RPMI7951 (cell line): ENCODE results near the gene HIRA. TPM values are rescaled to one million over a fixed set of nuclear protein-coding genes. Genes with fewer than 3 reads are reported as not detected.
"Not testable (repeated sequence)": the region's sequence is repeated elsewhere in the genome, so short reads cannot be mapped to it uniquely, and the experiment has no call there.

Experiments used
- DNase-seq: peaks from one replicate; pipeline ENCODE4 v3.0.0-alpha.2; 2012; ENCODE audit warnings: low read depth
- total RNA-seq: library from RNA; depleted of rRNA; stranded (reverse); fragments of >200 nt; shearing (Covaris generic); gene quantifications from 2 replicates; pipeline ENCODE4 v1.2.3, GENCODE V29; 2014

Gene HIRA
- total RNA-seq, 1 experiment from 2014 or later, result 8.8 TPM

DNA sequence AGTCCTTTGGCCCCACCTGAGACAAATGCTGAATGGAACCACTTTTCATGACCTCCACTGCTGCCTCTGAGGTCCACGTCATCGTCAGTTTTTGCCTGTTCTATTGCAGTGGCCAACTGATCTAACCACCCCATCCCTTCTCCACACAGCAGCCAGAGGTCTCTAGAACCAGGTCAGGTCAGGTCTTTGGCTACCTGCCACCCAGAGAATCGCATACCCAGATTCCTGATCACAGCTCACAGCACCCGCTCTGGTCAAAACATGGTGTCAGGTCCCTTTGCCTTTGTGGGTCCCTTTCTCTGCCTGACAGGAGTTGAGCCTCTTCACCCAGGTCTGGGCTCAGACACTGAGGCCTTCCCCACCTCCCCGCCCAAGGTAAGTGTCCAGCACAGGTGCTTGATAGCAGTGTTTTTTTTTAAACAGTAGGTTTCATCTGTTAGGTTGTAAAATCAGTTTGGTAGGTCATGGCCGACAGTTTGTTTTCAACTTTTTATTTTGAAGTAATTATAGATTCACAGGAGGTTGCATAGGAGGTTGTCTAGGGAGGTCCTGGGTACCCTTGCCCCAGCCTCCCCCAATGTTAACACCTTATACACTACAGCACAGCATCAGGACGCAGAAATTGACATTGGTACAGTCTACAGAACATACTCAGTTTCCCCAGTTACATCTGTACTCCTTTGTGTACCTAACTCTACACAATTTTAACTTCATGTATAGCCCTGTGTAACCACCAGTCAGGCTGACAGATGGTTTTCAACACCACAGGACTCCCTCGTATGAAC lies 9.1 kb upstream of the HIRA start:
- no peak for DNase-seq

DNA sequence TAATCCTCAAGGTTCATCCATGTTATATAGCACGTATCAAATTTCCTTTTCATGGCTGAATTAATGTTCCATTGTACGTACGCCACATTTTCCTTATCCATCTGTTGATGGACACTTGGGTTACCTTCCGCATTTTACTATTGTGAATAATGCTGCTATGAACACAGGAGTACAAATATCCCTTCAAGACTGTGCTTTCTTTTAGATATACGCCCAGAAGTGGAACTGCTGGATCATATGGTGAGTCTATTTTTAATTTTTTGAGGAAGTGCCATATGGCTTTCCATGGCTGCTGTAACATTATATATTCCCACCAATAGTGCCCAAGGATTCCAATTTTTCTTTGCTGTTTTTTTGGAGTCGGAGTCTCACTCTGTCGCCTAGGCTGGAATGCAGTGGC lies 6.8 kb upstream of the HIRA start:
- DNase-seq, result no peak

DNA sequence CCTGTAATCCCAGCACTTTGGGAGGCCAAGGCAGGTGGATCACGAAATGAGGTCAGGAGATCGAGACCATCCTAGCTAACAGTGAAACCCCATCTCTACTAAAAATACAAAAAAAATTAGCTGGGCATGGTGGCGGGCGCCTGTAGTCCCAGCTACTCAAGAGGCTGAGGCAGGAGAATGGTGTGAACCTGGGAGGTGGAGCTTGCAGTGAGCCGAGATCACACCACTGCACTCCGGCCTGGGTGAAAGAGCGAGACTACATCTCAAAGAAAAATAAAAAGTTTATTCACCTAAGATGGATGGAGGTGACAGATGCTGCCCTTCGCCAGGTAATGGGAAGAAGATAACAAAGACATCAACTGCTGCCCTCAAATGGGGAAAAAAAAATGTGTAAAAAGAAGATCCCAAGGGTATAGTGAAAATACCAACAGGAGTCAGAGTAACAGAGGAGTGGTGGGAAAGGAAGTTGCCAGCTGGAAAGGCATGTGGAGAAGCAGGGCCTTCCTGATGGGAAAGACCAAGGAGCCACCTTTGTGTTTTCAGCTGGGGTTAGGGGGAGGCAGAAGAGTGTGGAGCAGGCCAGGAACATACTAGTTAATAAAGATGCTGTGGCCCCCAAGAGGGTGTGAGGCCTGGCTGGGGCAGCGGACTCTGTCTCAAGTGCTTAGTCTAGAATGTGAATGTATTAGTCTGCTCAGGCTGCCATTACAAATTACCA lies 5.1 kb upstream of the HIRA start:
- not testable (repeated sequence) for DNase-seq

DNA sequence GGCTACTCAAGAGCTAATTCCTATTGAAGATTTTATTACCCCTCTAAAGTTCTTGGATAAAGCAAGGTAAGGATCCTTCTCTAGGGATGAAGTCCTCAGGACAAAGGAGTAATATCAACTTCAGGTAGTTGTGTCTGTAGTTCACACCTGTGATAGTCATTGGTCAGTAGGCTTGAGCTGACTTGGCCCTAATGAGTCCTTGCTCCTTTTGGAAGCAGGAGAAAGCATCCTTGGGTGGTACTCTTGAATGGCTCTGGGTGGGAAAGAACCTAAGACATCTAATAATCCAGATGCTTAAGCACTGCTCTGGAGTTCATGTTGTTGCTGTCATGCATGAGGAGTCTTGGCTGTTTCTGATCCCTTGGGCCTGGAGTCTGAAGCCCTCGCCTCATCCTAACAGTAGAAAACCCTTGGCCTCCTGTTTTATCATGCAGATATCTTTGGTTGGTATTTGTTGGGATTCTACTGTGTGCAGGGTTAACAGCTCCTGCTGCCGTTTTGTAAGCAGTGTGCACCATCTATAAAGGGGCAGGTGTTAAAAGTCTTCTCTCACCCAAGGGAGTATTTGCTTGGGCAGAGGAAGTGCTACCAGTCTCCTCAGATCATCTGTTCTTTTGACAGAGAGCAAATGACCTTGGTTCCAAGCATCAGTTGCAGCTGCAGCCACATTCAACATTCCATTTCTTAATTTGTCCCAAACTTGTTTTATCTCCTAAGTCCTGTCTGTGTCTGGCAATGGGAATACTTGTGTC lies 3.5 kb upstream of the HIRA start:
- DNase-seq, result no peak

DNA sequence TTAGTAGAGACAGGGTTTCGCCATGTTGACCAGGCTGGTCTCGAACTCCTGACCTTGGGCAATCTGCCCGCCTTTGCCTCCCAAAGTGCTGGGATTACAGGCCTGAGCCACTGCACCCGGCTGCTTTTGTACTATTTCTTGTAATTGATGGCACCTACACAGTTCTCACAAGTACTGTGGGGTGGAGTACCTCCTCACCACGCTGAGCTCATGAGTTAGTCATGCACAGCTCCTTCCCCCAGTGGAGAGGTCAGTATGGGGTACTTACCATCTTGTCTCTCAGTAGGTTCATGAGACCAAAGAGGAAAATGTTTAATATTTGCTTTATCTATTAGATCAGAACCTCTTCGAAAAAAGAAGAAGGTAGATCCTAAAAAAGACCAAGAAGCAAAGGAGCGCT lies 2.9 kb upstream of the HIRA start:
- DNase-seq, result no peak

DNA sequence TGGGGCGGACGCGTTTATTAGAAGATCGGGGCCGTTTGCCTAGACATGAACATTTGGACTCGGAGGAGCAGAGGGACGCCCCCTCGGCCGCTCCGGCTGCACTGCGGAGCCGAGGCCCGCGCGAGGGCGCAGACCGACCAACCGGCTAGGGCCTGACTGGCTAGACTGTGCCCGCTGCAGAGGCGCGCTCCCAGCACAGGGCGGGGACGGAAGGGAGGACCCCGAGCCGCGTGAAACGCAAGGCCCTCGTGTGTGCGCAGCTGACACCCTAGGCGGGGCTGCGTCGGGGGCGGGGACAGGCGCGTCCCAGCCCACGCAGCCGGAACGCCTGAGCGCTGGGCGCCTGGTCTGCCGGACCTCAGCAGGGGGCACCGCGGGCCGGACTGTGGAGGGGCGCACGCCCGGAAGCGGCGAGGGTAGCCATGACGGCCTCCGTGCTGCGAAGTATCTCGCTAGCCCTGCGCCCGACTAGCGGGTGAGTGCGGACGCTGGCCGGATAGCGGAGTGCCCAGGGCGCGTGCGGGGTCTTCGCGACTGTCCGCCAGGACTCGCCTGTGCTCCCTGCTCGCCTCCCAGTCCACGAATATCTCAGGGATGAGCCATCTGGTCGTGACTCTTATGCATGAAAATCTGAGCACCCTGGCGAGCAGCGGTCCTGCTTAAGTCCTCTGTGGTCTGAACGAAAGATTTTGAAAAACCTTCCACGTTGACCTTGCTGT lies 759 bp upstream of the HIRA start, which contains the start of gene MRPL40:
Gene MRPL40, plus strand, starts transcription at position 413 of the 719 bp plus-strand sequence. Its CDS starts 10 bp downstream, at position 423.
- DNase-seq, result peak; percentile 92

DNA sequence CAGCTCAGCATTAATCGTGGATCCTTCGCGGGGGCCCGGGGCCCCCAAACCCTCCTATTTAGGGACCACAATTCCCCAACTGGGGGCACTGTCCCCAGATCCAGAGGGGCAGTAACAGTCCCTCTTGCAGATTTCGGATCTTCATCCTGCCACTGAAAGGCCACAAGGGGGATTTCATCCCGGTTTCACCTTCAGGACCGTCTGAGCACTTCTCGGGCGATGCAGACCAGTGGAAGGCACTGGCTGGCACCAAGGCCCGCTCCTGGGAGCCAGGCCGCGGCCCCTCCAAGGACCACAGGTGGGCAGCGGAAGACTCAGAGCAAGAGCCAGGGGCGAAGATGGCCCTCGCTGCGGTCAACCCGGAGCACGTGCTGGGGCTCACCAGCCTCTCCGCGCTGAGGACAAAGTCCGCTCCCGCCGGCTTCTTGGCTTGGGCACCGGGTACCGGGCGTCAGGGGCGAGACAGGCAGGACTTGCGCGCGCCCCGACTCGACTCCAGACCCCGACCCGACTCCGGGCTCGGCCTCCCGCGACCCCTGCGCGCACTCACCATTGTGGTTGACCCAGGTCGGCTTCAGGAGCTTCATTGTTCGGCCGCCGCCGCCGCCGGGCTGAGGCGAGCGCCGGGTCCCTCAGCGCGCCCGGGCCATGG lies 517 bp downstream of the HIRA start:
- DNase-seq, result peak; percentile 31

DNA sequence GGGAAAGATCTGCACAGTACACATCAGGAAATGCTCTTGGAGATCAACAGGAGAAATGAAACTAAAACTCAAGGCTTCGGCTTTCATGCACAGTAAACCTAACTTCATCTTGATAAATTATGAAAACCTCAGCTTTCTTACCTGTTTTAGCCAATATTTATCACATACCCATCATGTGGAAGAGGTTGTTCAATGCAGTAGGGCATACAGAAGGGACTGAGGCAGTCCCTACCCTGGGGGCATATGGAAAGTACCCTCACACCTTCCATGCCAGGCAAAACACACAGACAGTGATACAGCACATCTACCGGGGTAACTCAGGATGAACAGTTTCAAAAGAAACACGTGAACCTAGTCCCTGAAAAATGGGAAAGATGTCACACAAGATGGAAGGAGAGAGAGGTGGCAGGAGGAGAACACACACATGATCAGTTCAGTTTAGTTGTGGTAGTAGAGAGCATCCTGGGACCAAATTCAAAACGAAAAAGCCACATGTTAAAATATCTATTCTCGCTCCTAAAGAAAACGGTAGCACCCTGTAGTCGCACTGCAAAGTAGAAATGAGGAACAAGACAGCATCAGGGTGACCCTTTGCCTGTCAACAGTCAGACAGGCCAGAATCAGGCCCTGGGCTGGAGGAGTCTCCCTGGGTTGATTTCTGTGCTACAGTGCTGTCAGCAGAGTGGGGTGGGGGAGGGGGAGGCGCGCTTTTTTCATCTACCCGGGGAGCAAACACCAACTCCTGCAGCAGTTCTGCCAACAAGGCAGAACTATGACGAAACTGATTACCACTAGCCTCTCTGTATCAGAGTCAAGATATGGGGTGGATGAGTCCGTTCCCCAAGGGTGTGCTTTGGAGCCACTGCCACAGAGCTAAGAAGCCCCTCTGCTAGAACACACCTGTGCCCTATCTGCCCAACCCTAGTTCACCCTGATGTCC lies 1.3 kb downstream of the HIRA start:
- DNase-seq, result peak; percentile 47

DNA sequence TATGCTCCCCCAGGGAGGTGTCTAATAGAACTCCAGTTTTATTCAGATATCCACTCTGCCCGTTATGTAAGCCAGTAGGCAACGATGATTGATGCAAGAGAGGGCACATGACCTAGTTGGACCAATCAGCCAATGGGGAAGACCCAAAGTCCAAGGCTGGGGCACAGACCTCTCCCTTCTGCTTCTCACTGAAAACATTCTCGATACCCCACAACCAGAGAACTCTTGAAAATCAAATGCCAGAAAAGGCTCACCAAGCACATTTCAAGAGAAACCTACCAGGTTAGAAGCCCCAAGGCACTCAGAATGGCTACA lies 7.4 kb downstream of the HIRA start:
- DNase-seq, result no peak

DNA sequence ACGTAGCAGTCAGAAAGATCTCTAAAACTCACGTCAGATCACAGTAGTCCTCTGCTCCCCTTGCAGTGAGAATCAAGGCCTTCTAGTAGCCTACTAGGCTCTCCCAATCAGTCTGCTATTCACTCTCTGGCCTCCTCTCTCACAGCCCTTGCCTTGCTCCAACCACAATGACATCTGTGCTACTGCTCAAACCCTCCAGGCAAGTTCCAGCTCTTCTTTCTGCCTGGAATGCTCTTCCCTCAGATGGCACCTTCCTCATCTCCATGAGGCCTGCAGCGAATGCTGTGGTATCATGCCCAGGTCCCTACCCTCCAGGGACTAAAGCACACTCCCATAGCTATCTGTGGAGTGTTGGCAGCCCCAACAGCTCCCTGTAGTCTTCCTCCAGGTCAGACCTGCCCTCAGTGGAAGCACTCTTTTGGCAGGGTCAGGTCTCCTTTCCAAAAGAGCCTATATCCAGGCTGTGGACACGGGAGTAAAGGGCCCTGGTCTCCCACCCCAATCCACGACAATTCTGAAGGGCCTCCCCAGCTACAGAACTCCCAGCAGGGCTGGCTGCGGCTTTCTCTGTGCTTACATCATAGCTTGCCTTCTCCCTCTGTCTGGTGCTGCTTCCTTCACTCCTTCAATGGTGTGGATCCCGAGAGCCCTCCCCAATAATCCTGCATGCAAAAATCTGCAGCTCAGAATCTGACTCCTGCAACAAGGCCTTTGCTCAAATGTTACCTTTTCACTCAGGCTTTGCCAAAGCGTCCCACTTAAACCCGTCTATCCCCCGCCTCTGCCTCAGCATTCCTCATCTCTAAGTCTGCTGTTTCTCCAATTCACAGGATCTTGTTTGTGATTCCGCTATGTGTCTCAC lies 8.9 kb downstream of the HIRA start:
- peak; percentile 73 for DNase-seq

DNA sequence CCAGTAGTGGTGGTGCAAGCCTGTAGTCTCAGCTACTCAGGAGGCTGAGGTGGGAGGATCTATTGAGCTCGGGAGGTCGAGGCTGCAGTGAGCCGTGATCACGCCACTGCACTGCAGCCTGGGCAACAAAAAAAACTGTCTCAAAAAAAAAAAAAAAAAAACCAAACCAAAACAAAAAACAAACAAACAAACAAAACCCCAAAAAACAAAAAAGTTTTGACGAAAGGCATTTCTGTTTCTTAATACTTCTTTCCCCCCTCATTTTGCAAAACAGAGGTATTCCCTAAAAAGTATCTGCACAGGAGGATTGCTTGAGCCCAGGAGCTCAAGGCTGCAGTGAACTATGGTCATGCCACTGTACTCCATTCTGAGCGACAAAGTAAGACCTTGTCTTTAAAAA lies 11.2 kb downstream of the HIRA start:
- DNase-seq, result no peak

DNA sequence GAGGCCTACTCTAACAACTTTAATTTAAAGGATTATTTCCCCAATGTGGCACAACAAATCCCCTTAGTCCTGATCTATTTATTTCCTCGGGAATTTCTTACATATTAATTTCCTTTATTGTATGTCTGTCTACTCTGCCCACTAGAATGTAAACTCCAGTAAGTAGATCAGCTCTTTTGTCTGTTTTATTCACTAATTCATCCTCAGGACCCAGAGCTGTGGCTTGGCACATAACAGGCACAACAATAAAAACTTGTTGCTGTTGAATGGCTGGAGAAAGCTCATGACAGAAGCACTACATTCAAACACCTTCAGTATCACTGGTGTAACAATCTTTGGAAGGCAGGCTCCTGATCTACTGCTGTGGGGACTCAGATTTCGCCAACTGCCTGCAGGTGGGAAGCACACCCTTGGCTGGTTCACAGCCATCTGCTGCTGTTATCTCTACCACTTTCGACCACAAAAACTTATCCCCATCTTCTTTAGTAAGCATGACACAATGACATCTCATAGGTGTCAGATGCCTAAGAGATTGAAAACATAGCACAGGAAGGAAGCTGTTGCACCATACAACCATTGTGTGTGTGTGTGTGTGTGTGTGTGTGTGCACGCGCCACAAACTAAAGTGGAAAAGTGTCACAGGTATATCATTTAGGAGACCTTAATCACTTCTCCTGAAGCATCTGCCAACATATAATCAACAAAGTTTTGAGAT lies 11.9 kb downstream of the HIRA start:
- no peak for DNase-seq

DNA sequence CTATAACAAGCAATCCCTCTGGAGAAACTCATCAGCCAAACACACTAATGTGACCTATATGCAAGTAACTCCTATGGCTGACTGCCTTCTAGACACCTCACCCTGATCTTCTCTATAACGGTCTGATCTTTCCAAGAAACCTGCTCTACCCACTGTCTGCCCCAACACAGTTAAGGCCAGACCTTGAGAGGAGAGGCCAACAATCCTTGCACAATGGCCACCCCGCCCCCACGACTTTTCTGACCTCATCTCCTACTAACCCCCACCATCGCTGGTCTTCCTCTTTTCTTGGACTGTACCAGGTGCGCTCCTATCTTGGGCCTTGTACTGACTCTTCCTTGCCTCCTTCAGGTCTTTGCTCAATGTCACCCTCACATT lies 12.5 kb downstream of the HIRA start:
- DNase-seq, result no peak

DNA sequence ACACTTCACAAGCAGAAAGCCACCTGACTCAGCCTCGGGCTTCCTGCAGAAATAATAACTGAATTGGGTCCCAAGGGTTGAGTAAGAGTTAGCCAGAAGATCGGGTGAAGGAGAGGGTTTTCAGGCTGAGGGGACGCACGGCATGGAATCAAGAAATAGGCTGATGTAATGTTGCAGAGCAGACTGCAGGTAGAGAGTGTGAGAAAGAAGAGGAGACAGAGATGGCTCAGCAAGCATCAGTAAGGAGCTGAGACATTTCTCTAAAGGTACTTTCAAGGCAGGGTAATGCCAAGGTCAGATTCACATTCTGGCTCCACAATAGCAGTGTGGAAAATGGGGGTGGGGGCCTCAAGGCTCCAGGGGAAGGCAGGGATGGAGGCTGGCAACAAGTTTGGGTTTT lies 18.6 kb downstream of the HIRA start:
- no peak for DNase-seq

DNA sequence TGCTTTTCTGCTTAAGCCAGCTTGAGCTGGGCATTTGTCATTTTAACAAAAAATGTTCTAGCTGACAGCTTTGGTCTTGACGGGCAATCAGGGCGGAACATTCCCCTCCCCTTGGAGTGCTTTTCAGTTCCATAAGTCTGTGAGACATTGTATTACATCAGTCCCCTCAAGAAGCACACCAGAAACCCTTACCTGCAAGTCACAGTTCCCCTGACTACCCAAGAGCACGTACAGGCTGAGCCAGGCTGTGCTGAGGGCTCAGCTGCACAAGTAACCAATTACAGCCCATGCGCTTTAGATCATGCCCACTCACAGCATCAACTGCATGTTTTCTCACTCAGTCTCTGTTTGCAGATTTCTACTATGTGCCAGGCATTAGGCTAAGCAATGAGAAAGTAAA lies 19.1 kb downstream of the HIRA start:
- no peak for DNase-seq

DNA sequence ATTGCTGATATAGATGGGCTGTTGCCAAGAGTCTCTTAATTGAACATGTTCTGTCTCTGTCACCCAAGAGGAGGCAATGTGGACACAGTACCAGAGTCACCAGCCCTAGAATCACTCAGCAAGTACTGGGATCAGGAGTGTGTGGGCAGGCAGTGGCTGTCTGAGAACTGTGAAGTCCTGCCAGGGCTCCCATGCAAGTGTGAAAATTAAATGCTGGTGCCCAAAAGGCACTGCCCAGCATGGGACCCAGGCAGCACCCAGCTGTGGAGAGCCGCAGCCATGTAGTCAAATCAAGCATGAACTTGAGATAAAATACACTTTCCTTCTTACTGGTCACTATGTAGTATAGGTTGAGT lies 19.9 kb downstream of the HIRA start:
- DNase-seq, result no peak

DNA sequence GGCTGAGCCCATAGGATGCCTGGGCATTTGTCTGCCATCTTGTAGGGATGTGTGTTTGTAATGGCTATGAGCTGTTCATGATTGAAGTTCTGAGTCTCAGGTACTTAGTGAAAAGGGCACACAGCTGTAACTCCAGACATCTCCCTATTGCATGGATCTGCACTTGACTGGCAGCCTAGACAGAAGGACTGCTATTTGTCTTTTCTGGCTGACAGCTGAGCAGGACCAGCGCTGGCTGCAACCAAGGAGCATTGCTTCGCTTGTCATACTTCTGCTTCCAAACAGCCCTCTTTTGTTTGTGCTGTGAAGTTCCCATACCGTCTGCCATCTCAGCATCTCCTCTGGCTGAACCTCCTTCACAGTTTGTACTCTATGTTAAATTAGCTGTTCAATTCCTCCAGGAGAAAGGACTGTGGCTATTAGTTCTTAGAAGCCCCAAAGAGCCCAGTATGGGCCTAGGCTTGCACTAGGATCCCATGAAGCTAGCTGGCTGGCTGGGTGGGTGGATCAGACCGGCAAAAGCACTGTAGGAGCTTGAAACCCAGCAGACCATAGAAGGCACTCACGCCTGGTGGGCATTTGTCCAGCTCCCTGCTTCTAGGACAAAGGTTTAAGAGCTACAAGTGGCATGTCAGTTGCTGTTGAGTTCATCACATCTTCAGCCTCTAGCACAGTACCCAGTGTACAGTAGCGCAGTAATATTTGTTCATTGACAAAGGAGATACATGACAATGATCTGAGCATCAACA lies 20.4 kb downstream of the HIRA start:
- DNase-seq, result no peak
